HepG2 (cell line): ENCODE measurements around the gene ATP5F1E. TPM values are rescaled to one million over a fixed set of nuclear protein-coding genes. Genes with fewer than 3 reads are reported as not detected.

Experiments
- ATAD3A ChIP-seq: sonication (generic); formaldehyde crosslinking; IDR thresholded peaks from 2 replicates; pipeline ENCODE4 v1.4.0; 2020; ENCODE audit warnings: missing genetic modification reagents
- CBX2 ChIP-seq, 2 experiments: fragments of 200-600 bp in 1 of 2; sonication (generic); formaldehyde crosslinking in 1 of 2; IDR thresholded peaks; 2 replicates each; pipeline versions ENCODE4 v1.7.0 to v1.8.1; 2018 to 2022; ENCODE audit warnings: low read depth in 2 of 2, low read length in 1 of 2, mild to moderate bottlenecking in 1 of 2, missing genetic modification reagents in 1 of 2
- HOXA7 ChIP-seq: sonication (generic); formaldehyde crosslinking; IDR thresholded peaks from 2 replicates; pipeline ENCODE4 v1.8.1; 2022; ENCODE audit warnings: mild to moderate bottlenecking, missing genetic modification reagents, moderate library complexity
- KAT7 ChIP-seq: IDR thresholded peaks from 2 replicates; pipeline ENCODE4 v1.6.1; 2018; ENCODE audit warnings: borderline replicate concordance, missing compliant biosample characterization
- KDM6A ChIP-seq: IDR thresholded peaks from 2 replicates; pipeline ENCODE4 v1.6.1; 2016; ENCODE audit warnings: low read depth
- MTF1 ChIP-seq: sonication (generic); formaldehyde crosslinking; IDR thresholded peaks from 2 replicates; pipeline ENCODE4 v1.5.0; 2020; ENCODE audit warnings: missing genetic modification reagents
- MTF2 ChIP-seq: sonication (generic); formaldehyde crosslinking; IDR thresholded peaks from 2 replicates; pipeline ENCODE4 v1.5.0; 2020; ENCODE audit warnings: missing genetic modification reagents, borderline replicate concordance
- NR2F6 ChIP-seq, 2 experiments: IDR thresholded peaks; 2 replicates each; pipeline ENCODE4 v1.6.1; 2016; ENCODE audit warnings: antibody characterized with exemption in 1 of 2, mild to moderate bottlenecking in 1 of 2
- PITX1 ChIP-seq: sonication (generic); formaldehyde crosslinking; IDR thresholded peaks from 2 replicates; pipeline ENCODE4 v1.5.1; 2020; ENCODE audit warnings: mild to moderate bottlenecking, missing genetic modification reagents
- PRDM10 ChIP-seq: sonication (generic); formaldehyde crosslinking; IDR thresholded peaks from 2 replicates; pipeline ENCODE4 v1.4.0; 2020; ENCODE audit warnings: low read depth, missing genetic modification reagents
- RARA ChIP-seq: IDR thresholded peaks from 2 replicates; pipeline ENCODE4 v1.6.1; 2016; ENCODE audit warnings: missing genetic modification reagents, missing compliant biosample characterization
- SAFB2 ChIP-seq: sonication (generic); formaldehyde crosslinking; IDR thresholded peaks from 2 replicates; pipeline ENCODE4 v1.5.1; 2020; ENCODE audit warnings: missing genetic modification reagents, low read depth, mild to moderate bottlenecking, borderline replicate concordance
- SPEN ChIP-seq: sonication (generic); formaldehyde crosslinking; IDR thresholded peaks from 2 replicates; pipeline ENCODE4 v1.5.1; 2020; ENCODE audit warnings: low read depth, mild to moderate bottlenecking, missing genetic modification reagents
- SRSF9 ChIP-seq: fragments of 200-400 bp; formaldehyde crosslinking; IDR thresholded peaks from 2 replicates; pipeline ENCODE4 v1.6.1; 2018; ENCODE audit warnings: borderline replicate concordance, mild to moderate bottlenecking, low read depth, low read length; ENCODE audit not compliant: insufficient read depth, poor library complexity, severe bottlenecking
- TFAP4 ChIP-seq: sonication (generic); IDR thresholded peaks from 2 replicates; pipeline ENCODE4 v1.6.1; 2016; ENCODE audit warnings: low read depth, borderline replicate concordance
- TRAFD1 ChIP-seq: sonication (generic); formaldehyde crosslinking; IDR thresholded peaks from 2 replicates; pipeline ENCODE4 v1.5.1; 2020; ENCODE audit warnings: missing genetic modification reagents, mild to moderate bottlenecking, borderline replicate concordance
- WIZ ChIP-seq: sonication (generic); formaldehyde crosslinking; IDR thresholded peaks from 2 replicates; pipeline ENCODE4 v1.5.1; 2020; ENCODE audit warnings: mild to moderate bottlenecking, missing genetic modification reagents
- ZNF101 ChIP-seq: sonication (generic); formaldehyde crosslinking; IDR thresholded peaks from 2 replicates; pipeline ENCODE4 v1.4.0; 2020; ENCODE audit warnings: mild to moderate bottlenecking, low read depth, missing genetic modification reagents, borderline replicate concordance
- ZNF17 ChIP-seq: sonication (generic); formaldehyde crosslinking; IDR thresholded peaks from 2 replicates; pipeline ENCODE4 v1.5.0; 2020; ENCODE audit warnings: mild to moderate bottlenecking, missing genetic modification reagents
- ZNF232 ChIP-seq: sonication (generic); formaldehyde crosslinking; IDR thresholded peaks from 2 replicates; pipeline ENCODE4 v1.4.0; 2020; ENCODE audit warnings: missing genetic modification reagents, borderline replicate concordance
- ZNF546 ChIP-seq: sonication (generic); formaldehyde crosslinking; conservative IDR thresholded peaks from 2 replicates; pipeline ENCODE4 v1.8.1; 2023; ENCODE audit warnings: mild to moderate bottlenecking, missing genetic modification reagents
- ZNF552 ChIP-seq: sonication (generic); formaldehyde crosslinking; IDR thresholded peaks from 2 replicates; pipeline ENCODE4 v1.9.0; 2022; ENCODE audit warnings: missing genetic modification reagents, mild to moderate bottlenecking, borderline replicate concordance
- ZNF572 ChIP-seq: sonication (generic); formaldehyde crosslinking; IDR thresholded peaks from 2 replicates; pipeline ENCODE4 v1.5.1; 2020; ENCODE audit warnings: mild to moderate bottlenecking, missing genetic modification reagents
- ZNF780A ChIP-seq: sonication (generic); formaldehyde crosslinking; IDR thresholded peaks from 2 replicates; pipeline ENCODE4 v1.8.0; 2022; ENCODE audit warnings: mild to moderate bottlenecking, missing genetic modification reagents, moderate library complexity
- polyA plus RNA-seq, 8 experiments: library from polyadenylated mRNA; depleted of rRNA in 3 of 8; stranded (reverse) in 7 of 8; unstranded in 1 of 8; fragments of >200 nt; fragmentation: Illumina TruSeq in 4 of 8; extraction: Trizol in 4 of 8; gene quantifications; 2 replicates each; pipeline versions ENCODE4 v1.2.1 to v1.2.3, GENCODE V29; 2011 to 2016; ENCODE audit warnings: low read depth in 4 of 8, missing spikeins in 1 of 8, mixed read lengths in 1 of 8; ENCODE audit not compliant: insufficient read depth in 1 of 8
- total RNA-seq, 5 experiments: library from RNA; depleted of rRNA; stranded (reverse); fragments of >200 nt; fragmentation: Illumina TruSeq; extraction: Trizol; gene quantifications; 2 replicates each; pipeline ENCODE4 v1.2.3, GENCODE V29; 2016; ENCODE audit warnings: low read depth in 1 of 5

Gene ATP5F1E
- total and polyA plus RNA-seq, 2 of the 13 experiments (the other 11 are each of a cell fraction or from before 2014, with no cell fraction given), result 121 to 134 TPM

GRCh38 chr20:59008715-59009336 lies 23.3 kb downstream of the ATP5F1E start (continued):
- TF ChIP-seq ZNF552 (CRISPR knock-in tag) (no peak), TRAFD1 (CRISPR knock-in tag) (no peak), MTF1 (CRISPR knock-in tag) (no peak), SRSF9 (no peak), ZNF780A (CRISPR knock-in tag) (no peak), ZNF572 (no peak), ZNF17 (no peak), PRDM10 (CRISPR knock-in tag) (no peak), ZNF101 (CRISPR knock-in tag) (no peak), ZNF546 (CRISPR knock-in tag) (no peak), RARA (CRISPR knock-in tag) (no peak), SPEN (CRISPR knock-in tag) (0 out of 2 replicates have a peak, but pooled peaks have one; percentile 37), KAT7 (no peak), WIZ (0 out of 2 replicates have a peak, but pooled peaks have one; percentile 41), MTF2 (no peak), SAFB2 (CRISPR knock-in tag) (no peak), HOXA7 (CRISPR knock-in tag) (no peak), TFAP4 (no peak), ZNF232 (CRISPR knock-in tag) (no peak), NR2F6 (IDR thresholded peaks at IDR 0.05) (no peak), NR2F6 (CRISPR knock-in tag; IDR thresholded peaks at IDR 0.05) (no peak), KDM6A (CRISPR knock-in tag) (no peak), CBX2 (IDR thresholded peaks at IDR 0.05; ENCODE audit: low read depth, low read length) (no peak), CBX2 (CRISPR knock-in tag; IDR thresholded peaks at IDR 0.05; ENCODE audit: low read depth) (no peak), ATAD3A (CRISPR knock-in tag) (no peak), PITX1 (no peak)
